PC-3 (cell line): ENCODE data around the gene DDTL. TPM values are rescaled to one million over a fixed set of nuclear protein-coding genes. Genes with fewer than 3 reads are reported as not detected.
A peak's percentile ranks its signal among the peaks of the same experiment; 100 is the strongest.

ENCODE experiments used
- ATAC-seq: fragments of 200-7000 bp; cut with Tn5 transposase; 2 replicates; pipeline ENCODE4 v1.9.1; 2020; ENCODE audit warnings: mild to moderate bottlenecking, moderate library complexity
- BruUV-seq: library from RNA; stranded (reverse); fragments of 400-500 nt; replicated peaks from 2 replicates; lab custom pipeline; 2021; lab: Mats Ljungman, UMichigan
- CTCF ChIA-PET: fragments of 300-600 bp; sonication (Branson Sonifier 250); formaldehyde crosslinking; loops from one replicate; lab custom pipeline; 2022; ENCODE audit warnings: antibody characterized with exemption; lab: Charles Lee
- POLR2A ChIA-PET: fragments of 300-600 bp; sonication (Branson Sonifier 250); formaldehyde crosslinking; loops from one replicate; lab custom pipeline; 2022; ENCODE audit warnings: antibody characterized with exemption; ENCODE audit not compliant: unreplicated experiment; lab: Charles Lee
- DNase-seq: peaks from one replicate; pipeline ENCODE4 v3.0.0-alpha.2; 2015
- H2AFZ ChIP-seq: fragments of 300-600 bp; sonication (generic); 2 replicates; pipeline ENCODE4 v1.6.0; 2016; ENCODE audit warnings: antibody characterized with exemption, low read length
- H3F3A ChIP-seq: fragments of 300-600 bp; sonication (generic); one replicate; pipeline ENCODE4 v1.6.0; 2017; ENCODE audit warnings: antibody characterized with exemption, low read length, control low read depth, mild to moderate bottlenecking; ENCODE audit not compliant: unreplicated experiment
- H3K27ac ChIP-seq: fragments of 300-600 bp; sonication (generic); 2 replicates; pipeline ENCODE4 v1.5.1; 2016; ENCODE audit warnings: mild to moderate bottlenecking, low read length
- H3K27me3 ChIP-seq: fragments of 300-600 bp; sonication (generic); 2 replicates; pipeline ENCODE4 v1.6.1; 2016; ENCODE audit warnings: low read length, mixed read lengths
- H3K36me3 ChIP-seq: fragments of 300-600 bp; sonication (generic); 2 replicates; pipeline ENCODE4 v1.6.1; 2016; ENCODE audit warnings: low read depth, mixed run types, low read length, mixed read lengths
- H3K4me1 ChIP-seq: fragments of 300-600 bp; sonication (generic); 2 replicates; pipeline ENCODE4 v1.5.1; 2016; ENCODE audit warnings: low read length; ENCODE audit not compliant: insufficient read depth
- H3K4me2 ChIP-seq: fragments of 300-600 bp; sonication (generic); 2 replicates; pipeline ENCODE4 v1.6.0; 2016; ENCODE audit warnings: low read length
- H3K4me3 ChIP-seq: fragments of 300-600 bp; sonication (generic); 2 replicates; pipeline ENCODE4 v1.5.1; 2016; ENCODE audit warnings: mild to moderate bottlenecking, low read length, mixed read lengths
- H3K79me2 ChIP-seq: fragments of 300-600 bp; sonication (generic); 2 replicates; pipeline ENCODE4 v1.6.1; 2017; ENCODE audit warnings: low read length, mixed read lengths
- H3K9ac ChIP-seq: fragments of 300-600 bp; sonication (generic); 2 replicates; pipeline ENCODE4 v1.6.0; 2016; ENCODE audit warnings: mild to moderate bottlenecking, low read length
- H3K9me2 ChIP-seq: fragments of 300-600 bp; sonication (generic); replicated peaks from 2 replicates; pipeline ENCODE4 v1.6.1; 2016; ENCODE audit warnings: mixed run types, low read length, mixed read lengths
- H3K9me3 ChIP-seq: fragments of 300-600 bp; sonication (generic); 2 replicates; pipeline ENCODE4 v1.6.1; 2016; ENCODE audit warnings: low read length, mixed read lengths
- H4K20me1 ChIP-seq: fragments of 300-600 bp; sonication (generic); 2 replicates; pipeline ENCODE4 v1.6.1; 2016; ENCODE audit warnings: low read length, mixed read lengths
- EZH2 ChIP-seq: fragments of 300-600 bp; sonication (generic); IDR thresholded peaks from one replicate; pipeline ENCODE4 v1.6.1; 2017; ENCODE audit warnings: antibody characterized with exemption, mild to moderate bottlenecking, low read length; ENCODE audit not compliant: unreplicated experiment
- EZH2phosphoT487 ChIP-seq: fragments of 300-600 bp; sonication (generic); IDR thresholded peaks from 2 replicates; pipeline ENCODE4 v1.6.1; 2018; ENCODE audit warnings: mild to moderate bottlenecking, antibody characterized with exemption, low read length, borderline replicate concordance
- intact Hi-C: fragments of 100-400 bp; cut with micrococcal nuclease; formaldehyde crosslinking; loops from 2 replicates; pipeline ENCODE4 v1.9.0; 2023
- total RNA-seq: library from RNA; depleted of rRNA; stranded (reverse); fragments of >200 nt; gene quantifications from 2 replicates; pipeline ENCODE4 v1.2.3, GENCODE V29; 2014
- TF ChIP-seq, protein P1 (sequence below): fragments of 300-600 bp; sonication (generic); conservative IDR thresholded peaks from 2 replicates; pipeline ENCODE4 v1.5.1; 2017; ENCODE audit warnings: antibody characterized with exemption, low read depth, mild to moderate bottlenecking, low read length

Gene DDTL
- total RNA-seq, 1 experiment from 2014 or later: 0.73 TPM

DNA sequence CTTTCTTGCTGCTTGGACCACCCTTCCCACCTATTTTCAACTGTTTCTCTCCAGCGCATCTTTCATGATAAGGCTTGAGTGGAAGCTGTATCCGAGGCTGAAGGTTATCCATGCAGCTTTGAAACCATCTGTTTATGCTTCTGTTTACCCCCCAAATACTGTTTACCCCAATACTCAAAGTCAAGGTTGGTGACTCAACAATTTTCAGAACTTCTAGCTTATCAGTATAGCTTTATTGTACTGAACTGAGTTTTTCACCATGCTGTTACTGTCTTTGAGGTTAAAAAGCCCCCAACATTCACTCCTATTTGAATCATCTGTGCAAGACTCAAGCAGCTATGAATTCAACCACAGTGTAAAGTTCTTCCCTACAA, 43.3 kb downstream of the DDTL start:
- TF ChIP-seq EZH2phosphoT487: no peak
- H3K4me2 ChIP-seq: no peak overlapping the region
- DNase-seq (no peak), ATAC-seq (no peak)
- CTCF ChIA-PET: no interaction called here
- intact Hi-C loops: no loop called here
- BruUV-seq: no TSS peak
- no peak overlapping the region for H3K9ac ChIP-seq
- H3K4me1 ChIP-seq: no peaks in the 10 kb centered on the region
- POLR2A ChIA-PET: no interaction called here
- H3K79me2 ChIP-seq: peaks cover 37% of the 10 kb centered on the region
- no peaks in the 10 kb centered on the region for H3K36me3 ChIP-seq
- H3K27me3 ChIP-seq: no peaks in the 10 kb centered on the region
- H3K9me3 ChIP-seq: no peaks in the 10 kb centered on the region
- no peak overlapping the region for H2AFZ ChIP-seq
- H3K27ac ChIP-seq: no peak overlapping the region
- no peaks in the 10 kb centered on the region for H4K20me1 ChIP-seq
- no peaks in the 10 kb centered on the region for H3F3A ChIP-seq
- no peaks in the 10 kb centered on the region for H3K9me2 ChIP-seq
- no peak overlapping the region for H3K4me3 ChIP-seq

DNA sequence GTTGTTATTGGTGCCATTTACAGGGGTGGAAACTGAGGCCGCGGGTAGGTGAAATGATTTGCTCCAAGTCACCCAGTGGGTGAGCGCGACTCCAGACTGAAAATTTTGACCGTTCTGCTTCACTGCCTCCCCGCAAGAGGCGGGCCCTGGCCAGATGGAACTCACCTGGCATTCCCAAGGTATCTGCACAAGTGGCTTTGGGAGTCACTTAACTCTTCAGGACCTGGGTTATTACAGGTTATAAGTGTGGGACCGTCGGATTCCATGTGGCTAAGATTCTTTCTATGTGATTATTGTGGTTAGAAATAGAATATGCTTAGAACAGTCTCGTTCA, 45.0 kb downstream of the DDTL start:
- intact Hi-C loops: no loop called here
- Histone ChIP-seq H4K20me1 (no peaks in the 10 kb centered on the region), H3K36me3 (no peaks in the 10 kb centered on the region), H3K27ac (peak overlapping the region; percentile 30; the same call in 1 of the 2 replicates), H3K4me1 (no peaks in the 10 kb centered on the region), H3K79me2 (peaks cover 49% of the 10 kb centered on the region), H2AFZ (peak overlapping the region; percentile 95), H3F3A (no peaks in the 10 kb centered on the region), H3K27me3 (no peaks in the 10 kb centered on the region), H3K9ac (peak overlapping the region; percentile 79), H3K9me3 (no peaks in the 10 kb centered on the region), H3K9me2 (no peaks in the 10 kb centered on the region), H3K4me2 (peak overlapping the region; percentile 95), H3K4me3 (peak overlapping the region; percentile 98)
- TF ChIP-seq EZH2 (no peak), EZH2phosphoT487 (no peak)
- TF ChIP-seq, protein P1, sequence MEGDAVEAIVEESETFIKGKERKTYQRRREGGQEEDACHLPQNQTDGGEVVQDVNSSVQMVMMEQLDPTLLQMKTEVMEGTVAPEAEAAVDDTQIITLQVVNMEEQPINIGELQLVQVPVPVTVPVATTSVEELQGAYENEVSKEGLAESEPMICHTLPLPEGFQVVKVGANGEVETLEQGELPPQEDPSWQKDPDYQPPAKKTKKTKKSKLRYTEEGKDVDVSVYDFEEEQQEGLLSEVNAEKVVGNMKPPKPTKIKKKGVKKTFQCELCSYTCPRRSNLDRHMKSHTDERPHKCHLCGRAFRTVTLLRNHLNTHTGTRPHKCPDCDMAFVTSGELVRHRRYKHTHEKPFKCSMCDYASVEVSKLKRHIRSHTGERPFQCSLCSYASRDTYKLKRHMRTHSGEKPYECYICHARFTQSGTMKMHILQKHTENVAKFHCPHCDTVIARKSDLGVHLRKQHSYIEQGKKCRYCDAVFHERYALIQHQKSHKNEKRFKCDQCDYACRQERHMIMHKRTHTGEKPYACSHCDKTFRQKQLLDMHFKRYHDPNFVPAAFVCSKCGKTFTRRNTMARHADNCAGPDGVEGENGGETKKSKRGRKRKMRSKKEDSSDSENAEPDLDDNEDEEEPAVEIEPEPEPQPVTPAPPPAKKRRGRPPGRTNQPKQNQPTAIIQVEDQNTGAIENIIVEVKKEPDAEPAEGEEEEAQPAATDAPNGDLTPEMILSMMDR: no peak
- DNase-seq (peak; percentile 10), ATAC-seq (peak; percentile 18)
- POLR2A ChIA-PET: no interaction called here
- CTCF ChIA-PET: no interaction called here
- no TSS peak for BruUV-seq

DNA sequence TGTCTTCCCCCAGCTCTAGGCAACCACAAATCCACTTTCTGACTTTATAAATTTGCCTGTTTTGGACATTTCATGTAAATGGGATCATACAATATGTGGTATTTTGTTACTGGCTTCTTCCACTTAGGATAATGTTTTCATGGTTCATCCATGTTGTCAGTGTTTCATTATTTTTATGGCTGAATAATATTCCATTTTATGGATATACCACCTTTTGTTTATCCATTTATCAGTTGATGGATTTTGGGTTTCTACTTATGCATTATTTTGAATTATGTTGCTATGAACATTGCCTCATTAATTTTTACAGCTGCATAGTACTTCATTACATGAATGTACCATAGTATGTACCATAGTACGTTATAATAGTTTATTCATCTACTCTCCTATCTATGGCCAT, 49.5 kb downstream of the DDTL start:
- Histone ChIP-seq H3K27ac (no peak overlapping the region), H3K9me3 (no peaks in the 10 kb centered on the region), H3K4me3 (no peak overlapping the region), H4K20me1 (no peaks in the 10 kb centered on the region), H2AFZ (no peak overlapping the region), H3F3A (no peaks in the 10 kb centered on the region), H3K9ac (no peak overlapping the region), H3K36me3 (no peaks in the 10 kb centered on the region), H3K79me2 (peaks cover 69% of the 10 kb centered on the region), H3K4me2 (no peak overlapping the region), H3K9me2 (no peaks in the 10 kb centered on the region), H3K27me3 (no peaks in the 10 kb centered on the region), H3K4me1 (no peaks in the 10 kb centered on the region)
- ChIA-PET CTCF (no interaction called here), POLR2A (no interaction called here)
- DNase-seq (no peak), ATAC-seq (no peak)
- intact Hi-C loops: no loop called here
- BruUV-seq: no TSS peak
- no peak for TF ChIP-seq EZH2phosphoT487

- Histone ChIP-seq H3K4me2 (no peak overlapping the region), H3K9me3 (no peaks in the 10 kb centered on the region), H3K27ac (no peak overlapping the region), H3K36me3 (no peaks in the 10 kb centered on the region), H3F3A (no peaks in the 10 kb centered on the region), H3K4me1 (no peaks in the 10 kb centered on the region), H3K4me3 (no peak overlapping the region), H2AFZ (no peak overlapping the region), H3K79me2 (peaks cover 57% of the 10 kb centered on the region), H3K27me3 (no peaks in the 10 kb centered on the region), H4K20me1 (no peaks in the 10 kb centered on the region; the same call in 1 of the 2 replicates), H3K9ac (no peak overlapping the region), H3K9me2 (no peaks in the 10 kb centered on the region)
- CTCF ChIA-PET: no interaction called here
- intact Hi-C loops: no loop called here
- POLR2A ChIA-PET: no interaction called here
- ATAC-seq: no peak
- no TSS peak for BruUV-seq
- DNase-seq: no peak
- TF ChIP-seq, protein P1: no peak
These were observed 54.6 kb downstream of the DDTL start for GRCh38 chr22:24021304-24021703.
